Measurements from ENCODE around the gene TFAP2C.

DNA sequence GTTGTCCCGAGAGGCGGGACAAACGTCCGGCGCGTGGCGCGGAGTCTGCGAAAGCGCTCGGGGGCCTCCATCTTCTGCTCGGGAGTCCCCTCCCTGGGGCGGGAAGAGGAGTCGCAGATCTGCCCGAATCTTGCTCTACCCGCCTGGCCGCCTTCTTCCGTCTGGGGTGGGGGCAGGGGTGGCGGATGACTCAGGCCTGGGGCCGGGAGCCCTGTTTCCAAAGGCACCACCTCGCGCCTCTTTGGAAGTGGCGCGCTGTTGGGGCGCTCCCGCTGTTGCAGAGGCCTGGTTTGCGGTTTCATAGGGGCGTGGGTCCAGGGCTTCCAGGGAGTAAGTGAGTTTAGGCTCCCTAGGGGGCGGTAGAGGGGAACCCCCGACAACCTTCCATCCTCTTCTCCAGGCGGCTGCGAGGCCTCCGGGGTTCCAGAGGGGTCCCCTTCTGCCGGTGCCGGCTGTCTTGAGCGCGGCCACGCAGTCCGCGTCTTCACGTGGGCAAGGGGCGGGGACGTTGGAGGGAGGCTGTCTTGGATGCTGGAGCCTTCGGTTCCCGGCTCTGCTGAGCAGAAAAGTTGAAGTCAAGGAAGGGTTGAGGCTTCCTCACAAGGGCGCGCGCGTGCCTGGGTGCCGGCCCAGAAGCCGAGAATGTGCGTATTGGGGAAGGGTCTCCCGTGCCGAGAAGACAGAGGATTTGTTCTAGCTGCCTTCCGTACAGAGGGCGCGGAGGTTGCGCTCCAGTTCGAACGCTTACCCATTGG is 2.6 kb upstream of the TFAP2C start:
- no peak for TF ChIP-seq POLR2A (IDR thresholded peaks at IDR 0.05)
- TF ChIP-seq, protein P1, sequence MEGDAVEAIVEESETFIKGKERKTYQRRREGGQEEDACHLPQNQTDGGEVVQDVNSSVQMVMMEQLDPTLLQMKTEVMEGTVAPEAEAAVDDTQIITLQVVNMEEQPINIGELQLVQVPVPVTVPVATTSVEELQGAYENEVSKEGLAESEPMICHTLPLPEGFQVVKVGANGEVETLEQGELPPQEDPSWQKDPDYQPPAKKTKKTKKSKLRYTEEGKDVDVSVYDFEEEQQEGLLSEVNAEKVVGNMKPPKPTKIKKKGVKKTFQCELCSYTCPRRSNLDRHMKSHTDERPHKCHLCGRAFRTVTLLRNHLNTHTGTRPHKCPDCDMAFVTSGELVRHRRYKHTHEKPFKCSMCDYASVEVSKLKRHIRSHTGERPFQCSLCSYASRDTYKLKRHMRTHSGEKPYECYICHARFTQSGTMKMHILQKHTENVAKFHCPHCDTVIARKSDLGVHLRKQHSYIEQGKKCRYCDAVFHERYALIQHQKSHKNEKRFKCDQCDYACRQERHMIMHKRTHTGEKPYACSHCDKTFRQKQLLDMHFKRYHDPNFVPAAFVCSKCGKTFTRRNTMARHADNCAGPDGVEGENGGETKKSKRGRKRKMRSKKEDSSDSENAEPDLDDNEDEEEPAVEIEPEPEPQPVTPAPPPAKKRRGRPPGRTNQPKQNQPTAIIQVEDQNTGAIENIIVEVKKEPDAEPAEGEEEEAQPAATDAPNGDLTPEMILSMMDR (IDR thresholded peaks at IDR 0.05) = peak in 1 of 6 experiments; percentile 11
